Calu3 (cell line): ENCODE measurements around the gene PPP1R3C. TPM values are rescaled to one million over a fixed set of nuclear protein-coding genes. Genes with fewer than 3 reads are reported as not detected.

Experiments
- BruUV-seq: library from RNA; stranded (reverse); fragments of 400-500 nt; replicated peaks from 2 replicates; lab custom pipeline; 2021; lab: Mats Ljungman, UMichigan
- CTCF ChIA-PET: fragments of 300-600 bp; sonication (Branson Sonifier 250); formaldehyde crosslinking; loops from one replicate; lab custom pipeline; 2022; ENCODE audit warnings: antibody characterized with exemption; lab: Charles Lee
- DNase-seq: peaks from one replicate; pipeline ENCODE4 v3.0.0; 2022
- H3K27ac Mint-ChIP-seq: one replicate; pipeline ENCODE4 v1.8.0; 2022; ENCODE audit warnings: mixed read lengths; ENCODE audit not compliant: unreplicated experiment
- H3K27me3 Mint-ChIP-seq: one replicate; pipeline ENCODE4 v1.8.0; 2022; ENCODE audit warnings: mixed read lengths; ENCODE audit not compliant: unreplicated experiment
- H3K36me3 Mint-ChIP-seq: one replicate; pipeline ENCODE4 v1.8.0; 2022; ENCODE audit warnings: mild to moderate bottlenecking, moderate library complexity, mixed read lengths; ENCODE audit not compliant: insufficient read depth, unreplicated experiment
- H3K4me1 Mint-ChIP-seq: one replicate; pipeline ENCODE4 v1.8.0; 2022; ENCODE audit warnings: mild to moderate bottlenecking, low read depth, mixed read lengths; ENCODE audit not compliant: unreplicated experiment
- H3K4me3 Mint-ChIP-seq: one replicate; pipeline ENCODE4 v1.8.0; 2022; ENCODE audit warnings: mild to moderate bottlenecking, low read depth, moderate library complexity, mixed read lengths; ENCODE audit not compliant: unreplicated experiment
- H3K9me3 Mint-ChIP-seq: one replicate; pipeline ENCODE4 v1.8.0; 2022; ENCODE audit warnings: low read depth, mixed read lengths; ENCODE audit not compliant: unreplicated experiment
- CTCF ChIP-seq: fragments of 200-600 bp; IDR thresholded peaks from one replicate; pipeline ENCODE4 v1.8.0; 2022; ENCODE audit warnings: antibody characterized with exemption; ENCODE audit not compliant: unreplicated experiment
- intact Hi-C: fragments of 100-400 bp; cut with micrococcal nuclease; formaldehyde crosslinking; loops from one replicate; pipeline ENCODE4 v1.10.0; 2022; ENCODE audit not compliant: unreplicated experiment
- total RNA-seq: library from RNA; stranded (reverse); gene quantifications from 2 replicates; pipeline ENCODE4 v1.2.3, GENCODE V29; 2022

PPP1R3C gene
- total RNA-seq, 1 experiment from 2014 or later, result 5.5 TPM

- Mint-ChIP-seq H3K4me3 (no peak overlapping the region), H3K27ac (no peak overlapping the region), H3K4me1 (peaks cover 1% of the 10 kb centered on the region), H3K9me3 (peaks cover 2% of the 10 kb centered on the region), H3K27me3 (no peaks in the 10 kb centered on the region), H3K36me3 (no peaks in the 10 kb centered on the region)
- intact Hi-C loops, result no loop called here
- CTCF ChIA-PET, result interaction anchor here (1.4 kb wide), 1 partner anchor 9 kb away, joined by 3 read pairs; no protein-coding TSS in a partner anchor
- DNase-seq, result no peak
- no TSS peak for BruUV-seq
- TF ChIP-seq CTCF, result no peak
These were observed 10.3 kb downstream of the PPP1R3C start for GRCh38 chr10:91622601-91623000.

GRCh38 chr10:91621483-91622113, 11.3 kb downstream of the PPP1R3C start:
- peaks cover 2% of the 10 kb centered on the region for H3K9me3 Mint-ChIP-seq
- H3K4me3 Mint-ChIP-seq, result no peak overlapping the region
- DNase-seq, result no peak
- no peak overlapping the region for H3K27ac Mint-ChIP-seq
- intact Hi-C loops, result no loop called here
- CTCF ChIA-PET, result interaction anchor here (0.8 to 1.3 kb wide), 2 partner anchors 18 to 70 kb away, joined by 3 to 4 read pairs; no protein-coding TSS in a partner anchor
- H3K36me3 Mint-ChIP-seq, result peaks cover 6% of the 10 kb centered on the region
- H3K4me1 Mint-ChIP-seq, result peaks cover 10% of the 10 kb centered on the region
- no TSS peak for BruUV-seq
- TF ChIP-seq CTCF, result no peak
- H3K27me3 Mint-ChIP-seq, result no peaks in the 10 kb centered on the region

GRCh38 chr10:91617072-91617609, 15.7 kb downstream of the PPP1R3C start:
- Mint-ChIP-seq H3K4me3 (no peak overlapping the region), H3K27me3 (no peaks in the 10 kb centered on the region), H3K9me3 (no peaks in the 10 kb centered on the region), H3K27ac (no peak overlapping the region), H3K4me1 (peaks cover 19% of the 10 kb centered on the region), H3K36me3 (peaks cover 6% of the 10 kb centered on the region)
- BruUV-seq, result no TSS peak
- CTCF ChIA-PET, result interaction anchor here (0.6 to 1.4 kb wide), 3 partner anchors 13 to 90 kb away, joined by 3 to 6 read pairs (median 3); partner anchors contain the start of gene PPP1R3C
- no peak for DNase-seq
- intact Hi-C loops, result no loop called here
- no peak for TF ChIP-seq CTCF

GRCh38 chr10:91616137-91616536, 16.7 kb downstream of the PPP1R3C start:
- H3K27ac Mint-ChIP-seq, result no peak overlapping the region
- no peaks in the 10 kb centered on the region for H3K27me3 Mint-ChIP-seq
- BruUV-seq, result no TSS peak
- H3K9me3 Mint-ChIP-seq, result no peaks in the 10 kb centered on the region
- H3K36me3 Mint-ChIP-seq, result peaks cover 6% of the 10 kb centered on the region
- no peak for TF ChIP-seq CTCF
- peaks cover 19% of the 10 kb centered on the region for H3K4me1 Mint-ChIP-seq
- no peak for DNase-seq
- intact Hi-C loops, result no loop called here
- H3K4me3 Mint-ChIP-seq, result no peak overlapping the region
- CTCF ChIA-PET, result interaction anchor here (1.4 kb wide), 1 partner anchor 17 kb away, joined by 6 read pairs; the partner anchor contains the start of gene PPP1R3C
